NCI-H2196 (cell line): ENCODE data around the gene TOP2B.
A peak's percentile ranks its signal among the peaks of the same experiment; 100 is the strongest.

Source experiments
- DNase-seq: peaks from one replicate; lab custom pipeline; 2025; ENCODE audit not compliant: unreplicated experiment; lab: John Stamatoyannopoulos, UW

TOP2B gene

GRCh38 chr3:25619382-25619781 is 45.3 kb downstream of the TOP2B start:
- no peak for DNase-seq

GRCh38 chr3:25618028-25618427 is 46.7 kb downstream of the TOP2B start:
- DNase-seq = no peak

GRCh38 chr3:25611193-25611592 is 53.5 kb downstream of the TOP2B start:
- no peak for DNase-seq

- no peak for DNase-seq
These were observed 53.9 kb downstream of the TOP2B start for GRCh38 chr3:25610779-25611178.

- DNase-seq = no peak
These were observed 54.5 kb downstream of the TOP2B start for GRCh38 chr3:25610167-25610566.

- no peak for DNase-seq
These were observed 60.5 kb downstream of the TOP2B start for GRCh38 chr3:25604107-25604805.

- no peak for DNase-seq
These were observed 61.0 kb downstream of the TOP2B start for GRCh38 chr3:25603703-25604102.

- no peak for DNase-seq
These were observed 67.1 kb downstream of the TOP2B start for GRCh38 chr3:25597535-25598101.

GRCh38 chr3:25594007-25594502 is 70.7 kb downstream of the TOP2B start:
- peak; percentile 12 for DNase-seq

- DNase-seq = no peak
These were observed 71.7 kb downstream of the TOP2B start for GRCh38 chr3:25593001-25593400.

GRCh38 chr3:25592510-25592968 is 72.2 kb downstream of the TOP2B start:
- no peak for DNase-seq

- no peak for DNase-seq
These were observed 74.9 kb downstream of the TOP2B start for GRCh38 chr3:25589783-25590258.

GRCh38 chr3:25589104-25589782 is 75.5 kb downstream of the TOP2B start:
- DNase-seq = no peak

- DNase-seq = no peak
These were observed 76.1 kb downstream of the TOP2B start for GRCh38 chr3:25588441-25589103.

- DNase-seq = no peak
These were observed 76.7 kb downstream of the TOP2B start for GRCh38 chr3:25587975-25588374.

- DNase-seq = no peak
These were observed 77.2 kb downstream of the TOP2B start for GRCh38 chr3:25587526-25587925.

- DNase-seq = no peak
These were observed 77.6 kb downstream of the TOP2B start for GRCh38 chr3:25587094-25587493.

- DNase-seq = no peak
These were observed 78.2 kb downstream of the TOP2B start for GRCh38 chr3:25586553-25586952.

- no peak for DNase-seq
These were observed 78.6 kb downstream of the TOP2B start for GRCh38 chr3:25586167-25586505.

GRCh38 chr3:25585361-25586166 is 79.1 kb downstream of the TOP2B start:
- no peak for DNase-seq
